T-cell (primary cell): ENCODE results near the gene OPHN1. TPM values are rescaled to one million over a fixed set of nuclear protein-coding genes. Genes with fewer than 3 reads are reported as not detected.
"Not testable (repeated sequence)": the region's sequence is repeated elsewhere in the genome, so short reads cannot be mapped to it uniquely, and the experiment has no call there.

ENCODE experiments used
- ATAC-seq, 4 experiments: fragments of 200-7000 bp in 3 of 4; fragments of 150-1000 bp in 1 of 4; cut with Tn5 transposase; replicated peaks in 1 of 4; 1 replicate in 3 of 4; 2 replicates in 1 of 4; pipeline ENCODE4 v1.10.0; 2021; ENCODE audit warnings: moderate library complexity in 3 of 4, mild to moderate bottlenecking in 2 of 4, moderate number of reproducible peaks in 1 of 4
- CTCF ChIA-PET, 2 donors: fragments of 300-600 bp; sonication (Branson Sonifier 250); formaldehyde crosslinking; loops; one replicate each; lab custom pipeline; 2022; ENCODE audit warnings: antibody characterized with exemption in 2 of 2; lab: Charles Lee
- POLR2A ChIA-PET, 2 donors: fragments of 300-600 bp; sonication (Branson Sonifier 250); formaldehyde crosslinking; loops; one replicate each; lab custom pipeline; 2022; ENCODE audit warnings: antibody characterized with exemption in 2 of 2; lab: Charles Lee
- DNase-seq, 35 experiments: peaks; one replicate each; pipeline versions ENCODE4 v3.0.0 to v3.0.0-alpha.2; 2013 to 2023
- H3K27ac ChIP-seq: one replicate; pipeline ENCODE4 v1.5.1; 2013; ENCODE audit warnings: low read length
- H3K27me3 ChIP-seq, 2 experiments: replicated peaks in 1 of 2; 1 replicate in 1 of 2; 2 replicates in 1 of 2; pipeline versions ENCODE4 v1.6.1 to v1.7.0; 2013; ENCODE audit warnings: low read length in 1 of 2, mixed read lengths in 1 of 2; ENCODE audit not compliant: control insufficient read depth in 2 of 2, insufficient read depth in 2 of 2; ENCODE audit errors: extremely low read depth in 1 of 2
- H3K36me3 ChIP-seq, 2 donors: 1 replicate in 1 of 2; 2 replicates in 1 of 2; pipeline versions ENCODE4 v1.6.1 to v1.7.0; 2013; ENCODE audit warnings: low read length in 1 of 2; ENCODE audit not compliant: control insufficient read depth in 2 of 2, insufficient read depth in 1 of 2; ENCODE audit errors: extremely low read depth in 1 of 2
- H3K4me1 ChIP-seq, 2 experiments: 1 replicate in 1 of 2; 2 replicates in 1 of 2; pipeline versions ENCODE4 v1.6.1 to v1.7.0; 2013; ENCODE audit warnings: low read length in 2 of 2, mixed read lengths in 1 of 2; ENCODE audit not compliant: insufficient read depth in 2 of 2, control insufficient read depth in 1 of 2; ENCODE audit errors: extremely low read depth in 1 of 2
- H3K4me3 ChIP-seq, 2 donors: 1 replicate in 1 of 2; 2 replicates in 1 of 2; pipeline versions ENCODE4 v1.5.1 to v1.7.0; 2013; ENCODE audit warnings: mild to moderate bottlenecking in 2 of 2, low read length in 1 of 2, moderate library complexity in 1 of 2; ENCODE audit not compliant: control insufficient read depth in 1 of 2; ENCODE audit errors: extremely low read depth in 1 of 2
- H3K9me3 ChIP-seq: 2 replicates; pipeline ENCODE4 v1.7.0; 2013
- H3K27ac Mint-ChIP-seq, 2 donors: one replicate each; pipeline ENCODE4 v1.8.0; 2020 to 2021; ENCODE audit warnings: mild to moderate bottlenecking in 2 of 2, mixed read lengths in 2 of 2
- H3K27me3 Mint-ChIP-seq, 2 donors: one replicate each; pipeline ENCODE4 v1.8.0; 2021 to 2022; ENCODE audit warnings: mixed read lengths in 2 of 2
- H3K36me3 Mint-ChIP-seq: one replicate; pipeline ENCODE4 v1.8.0; 2021; ENCODE audit warnings: mixed read lengths
- H3K4me1 Mint-ChIP-seq, 3 donors: one replicate each; pipeline ENCODE4 v1.8.0; 2020 to 2022; ENCODE audit warnings: mixed read lengths in 3 of 3, mild to moderate bottlenecking in 1 of 3
- H3K4me3 Mint-ChIP-seq, 3 donors: one replicate each; pipeline ENCODE4 v1.8.0; 2020 to 2022; ENCODE audit warnings: mild to moderate bottlenecking in 3 of 3, mixed read lengths in 3 of 3, moderate library complexity in 3 of 3
- H3K9me3 Mint-ChIP-seq, 3 donors: one replicate each; pipeline ENCODE4 v1.8.0; 2020 to 2022; ENCODE audit warnings: mixed read lengths in 3 of 3
- WGBS: methylation state at CpG from one replicate; pipeline ENCODE4 v1.1.5; 2013; ENCODE audit warnings: missing lambda C conversion rate; ENCODE audit not compliant: insufficient coverage; 5-methylcytosine and 5-hydroxymethylcytosine counted together
- total RNA-seq, 35 experiments: library from RNA in 6 of 35; stranded (reverse) in 6 of 35; fragments of 120-200 nt in 1 of 35; gene quantifications; one replicate each; pipeline versions ENCODE4 v1.2.1 to v1.2.4 and lab custom pipeline; 2013 to 2026

The OPHN1 gene
- total RNA-seq, 5 donors from 2014 or later (not counting 1 experiment from before 2014, with no cell fraction given) = 0.07 to 0.25 (median 0.15) TPM

- Histone ChIP-seq H3K36me3 (no peaks in the 10 kb centered on the region), H3K4me1 (no peaks in the 10 kb centered on the region), H3K9me3 (no peaks in the 10 kb centered on the region), H3K27ac (no peak overlapping the region), H3K4me3 (no peak overlapping the region), H3K27me3 (no peaks in the 10 kb centered on the region)
- DNase-seq = no peak
- no peaks in the 10 kb centered on the region for H3K9me3 Mint-ChIP-seq
- 89% methylated on average over 2 of the region's 3 CpGs for WGBS
- no peak overlapping the region for H3K27ac Mint-ChIP-seq
- H3K36me3 Mint-ChIP-seq = no peaks in the 10 kb centered on the region
- peaks cover 0 to 3% of the 10 kb centered on the region in 2 donors for H3K27me3 Mint-ChIP-seq
- no peaks in the 10 kb centered on the region for H3K4me1 Mint-ChIP-seq
- H3K4me3 Mint-ChIP-seq = no peak overlapping the region
- CTCF ChIA-PET = interaction anchor here in 1 of 2 donors (0.5 kb wide), 1 partner anchor 81 kb away, joined by 9 read pairs; no protein-coding TSS in a partner anchor
- POLR2A ChIA-PET = no interaction called here
- ATAC-seq = no peak
Measured at GRCh38 chrX:68387776-68388175, 45.5 kb downstream of the OPHN1 start.

- ATAC-seq (no peak), DNase-seq (no peak)
- Histone ChIP-seq H3K9me3 (no peaks in the 10 kb centered on the region), H3K27me3 (no peaks in the 10 kb centered on the region), H3K4me1 (no peaks in the 10 kb centered on the region), H3K4me3 (no peak overlapping the region), H3K36me3 (no peaks in the 10 kb centered on the region), H3K27ac (no peak overlapping the region)
- Mint-ChIP-seq H3K27ac (no peak overlapping the region), H3K36me3 (no peaks in the 10 kb centered on the region), H3K9me3 (peaks cover 0 to 4% (median 0%) of the 10 kb centered on the region in 3 donors), H3K27me3 (peaks cover 4 to 27% of the 10 kb centered on the region in 2 donors), H3K4me3 (no peak overlapping the region), H3K4me1 (no peaks in the 10 kb centered on the region)
- WGBS = no CpG with 5 or more reads among the region's 5 CpGs
- POLR2A ChIA-PET = no interaction called here
- CTCF ChIA-PET = no interaction called here
Measured at GRCh38 chrX:68383540-68383939, 49.8 kb downstream of the OPHN1 start.

DNA sequence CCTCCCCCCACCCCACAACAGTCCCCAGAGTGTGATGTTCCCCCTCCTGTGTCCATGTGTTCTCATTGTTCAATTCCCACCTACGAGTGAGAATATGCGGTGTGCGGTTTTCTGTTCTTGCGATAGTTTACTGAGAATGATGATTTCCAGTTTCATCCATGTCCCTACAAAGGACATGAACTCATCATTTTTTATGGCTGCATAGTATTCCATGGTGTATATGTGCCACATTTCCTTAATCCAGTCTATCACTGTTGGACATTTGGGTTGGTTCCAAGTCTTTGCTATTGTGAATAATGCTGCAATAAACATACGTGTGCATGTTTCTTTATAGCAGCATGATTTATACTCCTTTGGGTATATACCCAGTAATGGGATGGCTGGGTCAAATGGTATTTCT lies 55.7 kb downstream of the OPHN1 start:
- H3K27ac ChIP-seq, H3K9me3 Mint-ChIP-seq, H3K27me3 ChIP-seq, POLR2A ChIA-PET, H3K27ac Mint-ChIP-seq, CTCF ChIA-PET, H3K4me1 Mint-ChIP-seq, ATAC-seq, H3K9me3 ChIP-seq, H3K4me3 Mint-ChIP-seq, H3K36me3 Mint-ChIP-seq, DNase-seq, H3K4me1 ChIP-seq, H3K36me3 ChIP-seq, H3K4me3 ChIP-seq: not testable (repeated sequence)
- H3K27me3 Mint-ChIP-seq = peaks cover 4 to 23% of the 10 kb centered on the region in 2 donors
- WGBS = no CpG with 5 or more reads among the region's 5 CpGs

GRCh38 chrX:68376373-68376772 lies 56.9 kb downstream of the OPHN1 start:
- Mint-ChIP-seq H3K4me1 (no peaks in the 10 kb centered on the region), H3K27ac (no peak overlapping the region), H3K9me3 (no peaks in the 10 kb centered on the region), H3K36me3 (no peaks in the 10 kb centered on the region), H3K27me3 (peaks cover 2 to 21% of the 10 kb centered on the region in 2 donors), H3K4me3 (no peak overlapping the region)
- Histone ChIP-seq H3K4me3 (no peak overlapping the region), H3K4me1 (no peaks in the 10 kb centered on the region), H3K36me3 (no peaks in the 10 kb centered on the region), H3K27me3 (no peaks in the 10 kb centered on the region), H3K9me3 (no peaks in the 10 kb centered on the region), H3K27ac (no peak overlapping the region)
- ATAC-seq = no peak
- DNase-seq = no peak
- ChIA-PET CTCF (no interaction called here), POLR2A (no interaction called here)

DNA sequence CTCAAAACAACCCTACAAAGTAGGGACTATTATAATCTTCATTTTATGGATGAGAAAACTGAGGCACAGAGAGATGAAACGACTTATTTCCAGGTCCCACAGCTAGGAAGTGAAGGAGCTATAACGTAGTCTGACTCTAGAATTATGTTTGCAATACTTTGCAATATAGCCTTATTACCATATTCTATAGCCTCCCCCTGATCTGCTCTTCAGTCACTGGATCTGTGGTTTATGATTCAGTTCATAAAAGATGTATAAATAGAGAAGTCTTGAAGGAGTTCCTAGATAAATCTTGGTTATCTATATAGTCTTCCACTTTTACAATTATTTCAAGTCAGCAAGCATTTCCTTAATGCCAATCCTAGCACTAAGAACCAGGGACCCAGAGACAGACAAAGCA lies 57.5 kb downstream of the OPHN1 start:
- no peaks in the 10 kb centered on the region for H3K9me3 Mint-ChIP-seq
- ChIA-PET CTCF (no interaction called here), POLR2A (no interaction called here)
- Histone ChIP-seq H3K4me3 (no peak overlapping the region), H3K27me3 (no peaks in the 10 kb centered on the region), H3K27ac (no peak overlapping the region), H3K4me1 (no peaks in the 10 kb centered on the region), H3K36me3 (no peaks in the 10 kb centered on the region), H3K9me3 (no peaks in the 10 kb centered on the region)
- H3K4me1 Mint-ChIP-seq = no peaks in the 10 kb centered on the region
- WGBS = no CpG with 5 or more reads among the region's 2 CpGs
- H3K36me3 Mint-ChIP-seq = no peaks in the 10 kb centered on the region
- DNase-seq (no peak), ATAC-seq (no peak)
- peaks cover 0 to 15% of the 10 kb centered on the region in 2 donors for H3K27me3 Mint-ChIP-seq
- no peak overlapping the region for H3K27ac Mint-ChIP-seq
- H3K4me3 Mint-ChIP-seq = no peak overlapping the region

DNA sequence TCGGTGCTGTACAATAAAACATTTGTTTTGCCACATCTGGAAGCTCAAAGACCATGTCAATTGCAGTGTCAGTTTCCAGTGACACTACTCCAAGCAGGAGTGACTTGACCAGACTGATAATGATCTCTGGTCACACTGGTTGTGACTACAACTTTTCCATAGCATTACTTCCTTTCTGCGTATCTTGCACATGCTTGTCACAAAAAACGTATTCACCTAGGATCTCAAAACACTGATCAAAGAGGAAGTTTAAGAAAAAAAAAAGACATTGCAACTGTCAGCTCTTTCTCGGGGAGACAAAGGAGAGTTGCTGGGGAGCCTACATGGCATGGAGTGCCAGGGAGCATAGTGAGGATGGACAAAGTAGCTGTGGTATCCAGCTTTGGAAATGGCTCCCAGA lies 60.6 kb downstream of the OPHN1 start:
- H3K27ac Mint-ChIP-seq = no peak overlapping the region
- WGBS = no CpG with 5 or more reads among the region's 4 CpGs
- POLR2A ChIA-PET = no interaction called here
- H3K27me3 Mint-ChIP-seq = peaks cover 0 to 4% of the 10 kb centered on the region in 2 donors
- Histone ChIP-seq H3K4me1 (no peaks in the 10 kb centered on the region), H3K27me3 (no peaks in the 10 kb centered on the region), H3K27ac (no peak overlapping the region), H3K4me3 (no peak overlapping the region), H3K36me3 (no peaks in the 10 kb centered on the region), H3K9me3 (no peaks in the 10 kb centered on the region)
- CTCF ChIA-PET = no interaction called here
- no peaks in the 10 kb centered on the region for H3K4me1 Mint-ChIP-seq
- peaks cover 0 to 6% (median 0%) of the 10 kb centered on the region in 3 donors for H3K9me3 Mint-ChIP-seq
- no peaks in the 10 kb centered on the region for H3K36me3 Mint-ChIP-seq
- H3K4me3 Mint-ChIP-seq = no peak overlapping the region
- no peak for DNase-seq
- no peak for ATAC-seq

- ATAC-seq (no peak), DNase-seq (no peak)
- CTCF ChIA-PET = no interaction called here
- H3K4me3 Mint-ChIP-seq = no peak overlapping the region
- H3K4me1 Mint-ChIP-seq = no peaks in the 10 kb centered on the region
- no peaks in the 10 kb centered on the region for H3K4me1 ChIP-seq
- peaks cover 0 to 4% of the 10 kb centered on the region in 2 donors for H3K27me3 Mint-ChIP-seq
- H3K36me3 ChIP-seq = no peaks in the 10 kb centered on the region
- H3K9me3 ChIP-seq = no peaks in the 10 kb centered on the region
- H3K36me3 Mint-ChIP-seq = no peaks in the 10 kb centered on the region
- POLR2A ChIA-PET = no interaction called here
- H3K4me3 ChIP-seq = no peak overlapping the region
- H3K9me3 Mint-ChIP-seq = peaks cover 0 to 6% (median 0%) of the 10 kb centered on the region in 3 donors
- H3K27ac ChIP-seq = no peak overlapping the region
- no peaks in the 10 kb centered on the region for H3K27me3 ChIP-seq
- no peak overlapping the region for H3K27ac Mint-ChIP-seq
Measured at GRCh38 chrX:68369559-68369958, 63.7 kb downstream of the OPHN1 start.
